B cell (primary cell): ENCODE results near the gene UNC13D.

Experiments
- CTCF ChIP-seq: fragments of 200-600 bp; IDR thresholded peaks from one replicate; pipeline ENCODE4 v1.8.0; 2022; ENCODE audit warnings: antibody characterized with exemption, mild to moderate bottlenecking
- EZH2 ChIP-seq: IDR thresholded peaks from 2 replicates; pipeline ENCODE4 v1.6.1; 2012; ENCODE audit warnings: borderline replicate concordance, low read depth, mild to moderate bottlenecking, moderate library complexity, low read length; ENCODE audit not compliant: insufficient read depth, poor library complexity, severe bottlenecking

- no peak for TF ChIP-seq CTCF
- no peak for TF ChIP-seq EZH2
Measured at GRCh38 chr17:75835654-75835987, 8.6 kb downstream of the UNC13D start.
